Measurements from ENCODE around the gene OPCML.

DNA sequence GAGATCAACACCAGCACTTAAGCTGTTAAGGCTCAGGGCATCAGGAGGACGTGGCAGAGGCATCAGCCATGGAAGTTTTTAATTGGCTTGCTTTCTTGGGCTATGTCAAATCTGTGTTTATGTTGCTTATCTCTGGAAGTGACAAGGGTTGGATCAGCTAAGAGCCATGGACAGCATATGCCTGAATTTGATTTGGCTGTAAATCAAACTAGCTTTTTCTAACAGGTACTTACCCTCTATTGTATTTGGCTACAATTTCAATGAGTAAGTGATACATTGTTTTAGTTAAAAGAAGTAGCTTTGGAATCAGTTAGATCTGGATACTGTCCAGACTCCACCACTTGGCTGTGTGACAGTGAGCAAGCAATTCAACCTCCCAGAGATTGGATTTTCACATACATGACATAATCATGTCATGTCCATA is 936.6 kb downstream of the OPCML start:
- no peak for TF ChIP-seq EZH2 (IDR thresholded peaks at IDR 0.05; ENCODE audit: low read length, missing control alignments)
- TF ChIP-seq, protein P1, sequence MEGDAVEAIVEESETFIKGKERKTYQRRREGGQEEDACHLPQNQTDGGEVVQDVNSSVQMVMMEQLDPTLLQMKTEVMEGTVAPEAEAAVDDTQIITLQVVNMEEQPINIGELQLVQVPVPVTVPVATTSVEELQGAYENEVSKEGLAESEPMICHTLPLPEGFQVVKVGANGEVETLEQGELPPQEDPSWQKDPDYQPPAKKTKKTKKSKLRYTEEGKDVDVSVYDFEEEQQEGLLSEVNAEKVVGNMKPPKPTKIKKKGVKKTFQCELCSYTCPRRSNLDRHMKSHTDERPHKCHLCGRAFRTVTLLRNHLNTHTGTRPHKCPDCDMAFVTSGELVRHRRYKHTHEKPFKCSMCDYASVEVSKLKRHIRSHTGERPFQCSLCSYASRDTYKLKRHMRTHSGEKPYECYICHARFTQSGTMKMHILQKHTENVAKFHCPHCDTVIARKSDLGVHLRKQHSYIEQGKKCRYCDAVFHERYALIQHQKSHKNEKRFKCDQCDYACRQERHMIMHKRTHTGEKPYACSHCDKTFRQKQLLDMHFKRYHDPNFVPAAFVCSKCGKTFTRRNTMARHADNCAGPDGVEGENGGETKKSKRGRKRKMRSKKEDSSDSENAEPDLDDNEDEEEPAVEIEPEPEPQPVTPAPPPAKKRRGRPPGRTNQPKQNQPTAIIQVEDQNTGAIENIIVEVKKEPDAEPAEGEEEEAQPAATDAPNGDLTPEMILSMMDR (conservative IDR thresholded peaks at IDR 0.05 in 1 of 2, IDR thresholded peaks at IDR 0.05 in 1 of 2; ENCODE audit: low read depth in 1 of 2, low read length in 2 of 2) = no peak
